HG03064 (cell line): ENCODE data around the gene RAB11FIP4.
"Not testable (repeated sequence)": the region's sequence is repeated elsewhere in the genome, so short reads cannot be mapped to it uniquely, and the experiment has no call there.

Experiments
- ATAC-seq: cut with Tn5 transposase; IDR thresholded peaks from one replicate; pipeline ENCODE4 v1.9.1; 2021; ENCODE audit warnings: low read depth; ENCODE audit not compliant: unreplicated experiment

The RAB11FIP4 gene, protein sequence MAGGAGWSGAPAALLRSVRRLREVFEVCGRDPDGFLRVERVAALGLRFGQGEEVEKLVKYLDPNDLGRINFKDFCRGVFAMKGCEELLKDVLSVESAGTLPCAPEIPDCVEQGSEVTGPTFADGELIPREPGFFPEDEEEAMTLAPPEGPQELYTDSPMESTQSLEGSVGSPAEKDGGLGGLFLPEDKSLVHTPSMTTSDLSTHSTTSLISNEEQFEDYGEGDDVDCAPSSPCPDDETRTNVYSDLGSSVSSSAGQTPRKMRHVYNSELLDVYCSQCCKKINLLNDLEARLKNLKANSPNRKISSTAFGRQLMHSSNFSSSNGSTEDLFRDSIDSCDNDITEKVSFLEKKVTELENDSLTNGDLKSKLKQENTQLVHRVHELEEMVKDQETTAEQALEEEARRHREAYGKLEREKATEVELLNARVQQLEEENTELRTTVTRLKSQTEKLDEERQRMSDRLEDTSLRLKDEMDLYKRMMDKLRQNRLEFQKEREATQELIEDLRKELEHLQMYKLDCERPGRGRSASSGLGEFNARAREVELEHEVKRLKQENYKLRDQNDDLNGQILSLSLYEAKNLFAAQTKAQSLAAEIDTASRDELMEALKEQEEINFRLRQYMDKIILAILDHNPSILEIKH

DNA sequence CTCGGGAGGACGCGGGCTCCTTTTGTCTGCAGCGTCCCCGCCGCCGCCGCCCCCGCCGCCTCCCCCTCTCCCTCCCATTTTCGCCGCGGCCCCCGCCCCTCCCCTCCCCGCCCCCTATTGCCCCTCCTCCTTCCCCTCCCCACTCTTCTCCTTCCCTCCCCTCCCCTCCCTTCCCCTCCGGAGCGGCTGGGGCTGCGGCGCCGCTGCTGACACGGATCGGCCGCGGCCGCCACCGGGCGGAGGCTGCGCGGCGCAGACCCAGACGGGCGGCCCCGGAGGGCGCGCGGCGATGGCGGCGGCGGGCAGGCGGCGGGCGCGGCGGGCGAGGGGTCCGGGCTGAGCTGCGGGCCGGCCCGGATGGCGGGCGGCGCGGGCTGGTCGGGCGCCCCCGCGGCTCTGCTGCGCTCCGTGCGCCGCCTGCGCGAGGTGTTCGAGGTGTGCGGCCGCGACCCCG, at the start of gene RAB11FIP4:
Gene RAB11FIP4 (plus strand): TSS at position 180 of the 454 bp plus-strand sequence. CDS start 178 bp downstream, at position 358.
- ATAC-seq: no peak

DNA sequence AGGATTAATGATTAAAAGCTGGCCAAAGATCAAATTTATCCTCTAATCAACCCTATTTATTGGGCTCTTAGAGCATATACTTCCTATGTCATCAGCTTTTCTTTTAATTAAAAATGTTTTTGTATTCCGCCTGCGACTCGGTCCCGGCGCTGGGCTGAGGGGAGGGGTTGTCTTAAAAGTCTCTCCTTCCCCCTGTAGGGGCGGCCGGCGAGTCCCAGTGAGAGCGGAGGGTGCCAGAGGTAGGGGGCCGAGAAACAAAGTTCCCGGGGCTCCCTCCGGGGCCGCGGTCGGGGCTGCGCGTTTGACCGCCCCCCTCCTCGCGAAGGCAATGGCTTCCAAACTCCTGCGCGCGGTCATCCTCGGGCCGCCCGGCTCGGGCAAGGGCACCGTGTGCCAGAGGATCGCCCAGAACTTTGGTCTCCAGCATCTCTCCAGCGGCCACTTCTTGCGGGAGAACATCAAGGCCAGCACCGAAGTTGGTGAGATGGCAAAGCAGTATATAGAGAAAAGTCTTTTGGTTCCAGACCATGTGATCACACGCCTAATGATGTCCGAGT, 46.2 kb upstream of the RAB11FIP4 start:
- not testable (repeated sequence) for ATAC-seq

DNA sequence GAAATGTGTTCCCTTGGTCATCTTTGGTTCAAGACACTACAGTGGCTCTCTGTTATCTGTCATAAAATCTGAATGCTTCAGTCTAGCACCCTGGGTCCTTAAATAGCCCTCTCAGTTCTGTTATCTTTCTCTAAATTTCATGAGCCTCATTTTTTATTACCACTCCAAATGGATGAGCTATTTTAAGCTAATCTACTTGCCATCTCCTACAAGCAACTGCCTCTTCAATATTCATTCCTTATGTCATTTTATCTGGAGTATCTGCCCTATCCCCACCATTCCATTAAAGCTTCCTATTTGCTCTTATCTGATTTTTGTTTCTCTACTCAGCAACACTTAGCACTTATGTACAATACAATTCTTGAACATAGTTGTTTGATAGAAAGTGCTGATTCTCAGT, 42.0 kb upstream of the RAB11FIP4 start:
- no peak for ATAC-seq

DNA sequence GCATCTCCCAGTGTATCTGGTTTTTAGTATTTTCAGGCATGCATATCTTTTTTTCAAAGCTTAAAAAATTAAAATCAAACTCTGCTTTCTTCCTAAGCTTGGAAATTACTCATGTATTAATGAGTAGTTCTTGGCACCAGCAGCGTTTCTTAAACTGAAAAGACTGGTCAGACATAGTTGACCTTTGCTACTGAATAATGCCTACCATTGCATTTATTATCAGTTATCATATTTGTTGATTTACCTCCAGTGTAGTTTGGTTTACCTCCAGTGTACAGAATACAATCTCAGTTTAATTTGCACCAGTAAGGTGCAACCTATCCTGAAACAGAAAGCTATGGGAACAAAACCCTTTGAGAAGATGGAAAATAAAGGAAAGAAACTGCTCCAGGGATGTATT, 35.5 kb upstream of the RAB11FIP4 start:
- no peak for ATAC-seq

DNA sequence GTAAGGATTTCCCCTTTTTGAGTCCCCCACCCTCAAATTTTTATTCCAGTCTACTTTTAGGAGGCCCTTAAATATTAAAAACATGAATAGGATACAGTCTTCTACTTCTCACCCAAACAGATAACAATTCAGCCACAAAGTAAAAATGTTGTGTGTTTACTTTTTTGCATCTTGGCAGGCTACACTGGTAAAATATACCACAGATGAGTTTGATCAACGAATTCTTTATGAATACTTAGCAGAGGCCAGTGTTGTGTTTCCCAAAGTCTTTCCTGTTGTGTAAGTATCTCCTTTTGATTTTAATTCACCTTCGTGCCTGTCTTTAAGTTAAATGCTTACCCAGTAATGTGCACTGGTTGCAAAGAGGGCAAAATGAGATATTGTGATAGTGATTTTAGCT, 34.4 kb upstream of the RAB11FIP4 start:
- no peak for ATAC-seq

DNA sequence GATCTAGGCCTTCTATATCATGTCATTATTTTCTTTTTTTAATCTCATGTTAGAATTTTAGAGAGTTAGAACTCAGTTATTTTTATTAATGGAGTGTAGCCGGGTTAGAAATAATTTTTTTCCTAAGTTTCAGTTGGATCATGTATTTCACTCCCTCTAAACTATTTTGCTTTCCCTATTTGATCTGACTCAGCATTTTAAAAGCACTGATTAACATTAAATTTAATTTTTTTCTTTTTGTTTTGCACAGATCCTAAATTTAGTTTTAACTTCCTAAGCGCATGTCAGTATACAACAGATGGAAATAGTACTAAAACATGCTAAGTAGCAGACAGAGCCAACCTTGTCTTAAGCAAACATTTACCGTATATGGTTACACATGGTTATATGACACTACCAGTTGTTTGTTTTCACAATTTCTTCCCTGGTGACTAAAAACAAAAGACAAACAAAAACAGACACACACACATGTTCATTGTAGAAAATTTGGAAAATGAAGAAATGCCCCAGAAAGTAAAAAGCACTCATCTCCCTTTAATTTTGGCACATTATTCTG, 33.6 kb upstream of the RAB11FIP4 start:
- ATAC-seq: no peak

DNA sequence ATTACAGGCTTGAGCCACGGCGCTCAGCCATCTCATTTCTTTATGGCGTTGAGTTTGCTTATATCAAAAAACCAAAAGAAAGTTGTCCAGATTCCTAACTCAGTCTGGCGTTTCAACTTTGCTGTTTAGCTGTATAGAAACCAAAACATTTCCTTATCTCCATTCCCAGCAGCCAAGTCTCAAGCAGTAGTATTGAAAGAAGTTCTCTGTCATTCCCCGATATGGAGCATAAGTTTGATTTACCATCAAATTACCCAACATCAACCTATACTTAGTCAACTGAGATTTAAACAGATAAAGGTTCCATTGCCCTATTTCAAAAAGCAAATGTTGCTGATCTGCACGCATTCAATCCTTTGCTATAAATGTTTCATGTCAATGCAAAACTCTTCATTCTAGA, 27.5 kb upstream of the RAB11FIP4 start:
- ATAC-seq: no peak

DNA sequence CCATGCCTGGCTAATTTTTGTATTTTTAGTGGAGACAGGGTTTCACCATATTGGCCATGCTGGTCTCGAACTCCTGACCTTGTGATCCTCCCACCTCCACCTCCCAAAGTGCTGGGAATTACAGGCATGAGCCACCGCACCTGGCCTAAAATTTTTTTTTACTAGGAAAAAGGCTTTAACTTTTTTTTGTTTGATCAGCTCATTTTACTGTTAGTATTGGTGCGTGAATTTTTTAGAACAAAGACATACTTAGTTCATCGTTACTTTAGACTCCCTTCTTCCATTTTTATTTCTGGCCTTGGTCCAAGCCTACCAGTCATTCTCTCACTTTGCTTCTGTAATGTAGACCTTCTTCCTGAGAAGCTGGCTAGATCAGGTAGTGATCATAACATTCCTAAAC, 25.4 kb upstream of the RAB11FIP4 start:
- ATAC-seq: no peak

DNA sequence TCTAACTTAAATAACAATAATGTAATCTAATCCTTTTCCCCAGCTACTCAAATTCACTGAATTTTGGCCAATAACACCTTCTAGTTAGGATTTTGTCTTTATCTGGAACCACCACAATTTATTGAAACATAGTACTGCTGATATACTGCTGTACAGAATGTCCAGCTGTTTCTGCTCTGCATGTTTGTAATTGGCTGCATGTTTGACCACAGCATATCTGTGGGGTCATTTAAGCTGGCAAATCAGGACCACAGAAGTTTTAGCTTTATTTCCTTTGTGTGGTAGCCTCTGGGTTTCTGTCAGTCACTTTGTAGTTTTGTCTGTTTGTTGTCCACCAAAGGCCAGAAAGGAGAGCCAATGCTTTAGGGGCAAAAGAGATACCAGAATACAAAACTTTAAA, 22.2 kb upstream of the RAB11FIP4 start:
- no peak for ATAC-seq

DNA sequence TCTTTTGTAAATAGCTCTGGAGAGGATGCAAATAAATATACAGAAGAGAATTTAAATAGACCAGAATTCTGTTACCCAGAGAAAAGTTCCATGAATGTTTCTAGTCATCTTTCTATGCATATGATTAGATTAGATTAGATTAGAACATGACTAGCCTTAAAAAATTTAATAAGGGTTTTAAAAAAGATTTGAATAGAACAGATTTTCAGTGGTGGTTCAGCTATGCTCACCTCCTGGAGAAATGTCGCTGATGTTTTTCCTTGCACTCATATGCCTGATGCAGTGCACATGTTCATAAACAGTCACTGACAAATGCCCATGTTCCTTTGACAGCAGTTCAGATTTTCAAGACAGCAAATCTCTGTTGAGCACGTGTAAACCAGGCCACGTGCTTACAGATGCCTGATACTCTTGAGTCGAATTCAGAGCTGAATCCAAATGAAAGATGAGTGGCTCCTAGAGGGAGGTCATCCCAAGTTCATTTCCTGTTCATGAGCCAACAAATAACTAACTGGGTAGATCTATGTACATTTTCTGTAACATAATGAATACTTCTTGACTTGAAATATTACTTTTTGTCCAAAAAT, 19.9 kb upstream of the RAB11FIP4 start:
- ATAC-seq: no peak

DNA sequence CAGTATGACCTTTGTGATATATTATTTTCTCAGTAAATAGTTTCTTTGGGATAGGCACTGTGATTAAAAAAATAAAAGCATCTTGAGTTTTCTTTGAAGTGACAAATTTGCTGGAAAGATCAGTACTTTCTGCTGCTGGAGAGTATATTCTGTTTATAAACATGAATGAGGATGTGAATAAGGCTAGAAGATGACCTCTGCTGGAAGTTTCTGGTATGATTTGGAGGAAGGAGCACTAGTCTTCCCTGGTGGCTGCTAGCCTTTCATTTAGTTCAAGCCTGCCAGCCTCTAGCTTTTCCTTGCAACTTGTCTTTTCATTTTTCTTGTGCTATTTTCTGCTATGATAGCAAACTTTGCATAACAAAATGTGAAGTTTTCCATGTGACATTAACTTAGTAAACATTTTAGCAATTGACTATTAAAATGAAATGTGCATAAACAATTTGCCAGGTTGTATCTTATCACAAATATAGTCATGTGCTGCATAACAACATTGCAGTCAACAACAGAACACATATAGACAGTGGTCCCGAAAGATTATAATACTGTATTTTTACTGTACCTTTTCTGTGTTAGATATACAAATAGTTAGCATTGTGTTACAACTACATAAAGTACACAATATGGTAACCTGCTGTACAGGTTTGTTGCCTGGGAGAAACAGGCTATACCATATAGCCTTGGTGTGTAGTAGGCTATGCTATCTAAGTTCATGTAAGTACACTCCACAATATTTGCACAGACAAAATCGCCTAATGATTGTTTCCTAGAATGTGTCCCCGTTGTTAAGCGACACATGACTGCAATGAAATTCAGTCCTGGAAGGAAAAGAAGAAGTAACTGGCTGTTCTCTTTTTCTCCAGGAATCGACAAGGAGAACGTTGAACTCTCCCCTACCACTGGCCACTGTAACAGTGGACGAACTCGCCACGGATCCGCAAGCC, 18.1 kb upstream of the RAB11FIP4 start:
- ATAC-seq: no peak

DNA sequence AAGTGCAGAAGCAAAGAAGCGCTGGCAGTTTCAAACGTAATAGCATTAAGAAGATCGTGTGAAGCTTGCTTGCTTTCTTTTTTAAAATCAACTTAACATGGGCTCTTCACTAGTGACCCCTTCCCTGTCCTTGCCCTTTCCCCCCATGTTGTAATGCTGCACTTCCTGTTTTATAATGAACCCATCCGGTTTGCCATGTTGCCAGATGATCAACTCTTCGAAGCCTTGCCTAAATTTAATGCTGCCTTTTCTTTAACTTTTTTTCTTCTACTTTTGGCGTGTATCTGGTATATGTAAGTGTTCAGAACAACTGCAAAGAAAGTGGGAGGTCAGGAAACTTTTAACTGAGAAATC, 17.4 kb upstream of the RAB11FIP4 start:
- ATAC-seq: no peak

DNA sequence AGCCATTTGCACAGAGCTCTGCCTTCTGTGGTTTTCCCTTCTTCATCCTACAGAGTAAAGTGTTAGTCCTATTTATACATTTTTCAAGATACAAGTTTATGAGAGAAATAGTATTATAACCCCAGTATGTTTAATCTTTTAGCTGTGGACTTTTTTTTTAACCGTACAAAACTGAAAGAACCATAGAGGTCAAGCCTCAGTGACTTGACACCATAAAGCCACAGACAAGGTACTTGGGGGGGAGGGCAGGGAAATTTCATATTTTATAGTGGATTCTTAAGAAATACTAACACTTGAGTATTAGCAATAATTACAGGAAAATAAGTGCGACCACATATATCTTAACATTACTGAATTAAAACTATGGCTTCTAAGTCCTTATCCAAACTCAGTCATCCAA, 17.0 kb upstream of the RAB11FIP4 start:
- no peak for ATAC-seq

DNA sequence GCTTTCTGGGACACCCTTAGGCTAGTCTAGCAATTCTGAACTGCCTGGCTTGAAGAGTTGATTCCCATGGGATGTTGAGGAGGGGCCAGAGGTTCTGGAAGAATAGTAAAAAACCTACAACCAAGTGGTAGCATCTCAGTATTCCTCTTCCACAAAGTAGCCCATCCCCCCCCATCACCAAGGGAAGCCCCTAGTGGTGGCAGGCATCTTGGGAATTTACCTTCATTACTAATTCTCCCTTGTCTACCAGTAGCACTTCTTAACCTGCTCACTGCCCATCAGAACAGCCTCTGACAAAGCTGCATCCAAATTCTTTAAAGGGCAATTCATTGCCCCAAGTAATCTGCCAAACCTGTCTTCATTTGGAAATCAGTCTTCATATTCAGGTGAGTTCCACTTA, 12.8 kb upstream of the RAB11FIP4 start:
- no peak for ATAC-seq

DNA sequence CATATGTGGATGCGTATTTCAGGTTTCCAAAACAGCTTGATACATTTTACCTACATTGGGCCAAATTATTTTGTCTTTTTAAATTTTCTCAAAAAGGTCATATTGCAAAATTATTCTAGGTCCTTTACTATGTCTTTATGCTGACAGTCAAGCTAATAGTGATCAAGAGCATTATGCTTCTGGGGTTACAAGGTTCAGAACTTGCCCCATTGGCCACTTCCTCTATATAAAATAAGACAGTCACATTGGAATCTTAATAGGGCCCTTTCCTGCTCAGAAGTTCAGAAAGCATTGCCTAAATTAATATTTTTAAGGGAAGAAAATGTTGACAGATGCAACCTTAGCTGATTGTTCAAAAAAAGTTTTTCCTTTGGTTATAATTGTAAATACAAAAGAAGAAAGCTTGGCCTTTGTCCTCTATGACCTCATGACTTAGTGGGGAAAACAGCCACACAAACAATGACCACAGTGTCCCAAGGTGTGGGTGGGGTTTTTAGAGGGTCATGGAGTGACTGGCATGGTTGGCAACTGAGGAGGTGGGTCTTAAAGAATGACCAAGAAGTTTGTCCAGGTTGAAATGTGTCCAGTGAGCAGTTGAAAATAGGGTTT, 11.8 kb upstream of the RAB11FIP4 start:
- ATAC-seq: no peak

DNA sequence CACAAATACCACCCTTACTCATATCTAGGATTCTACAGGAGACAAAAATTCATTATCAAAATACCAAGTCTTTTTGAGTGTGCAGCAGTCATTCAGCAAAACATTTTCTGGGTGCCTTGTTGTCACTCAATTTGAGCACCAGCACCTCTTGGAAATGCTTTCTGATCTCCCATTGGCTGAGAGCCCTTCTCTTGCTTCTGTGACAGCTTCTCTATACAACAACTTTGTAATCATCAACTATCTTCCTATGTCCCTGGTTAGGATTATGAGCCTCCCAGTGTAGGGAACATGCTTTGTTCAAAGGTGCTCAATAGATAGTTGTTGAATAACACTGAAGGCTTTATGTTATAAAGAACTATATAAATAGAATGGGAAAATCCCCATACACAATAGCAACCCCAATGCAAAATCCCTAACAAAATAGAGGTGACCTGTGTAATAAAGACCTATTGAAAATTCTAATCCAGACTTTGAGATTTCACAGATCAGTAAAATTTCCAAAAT, 10.3 kb upstream of the RAB11FIP4 start:
- no peak for ATAC-seq

DNA sequence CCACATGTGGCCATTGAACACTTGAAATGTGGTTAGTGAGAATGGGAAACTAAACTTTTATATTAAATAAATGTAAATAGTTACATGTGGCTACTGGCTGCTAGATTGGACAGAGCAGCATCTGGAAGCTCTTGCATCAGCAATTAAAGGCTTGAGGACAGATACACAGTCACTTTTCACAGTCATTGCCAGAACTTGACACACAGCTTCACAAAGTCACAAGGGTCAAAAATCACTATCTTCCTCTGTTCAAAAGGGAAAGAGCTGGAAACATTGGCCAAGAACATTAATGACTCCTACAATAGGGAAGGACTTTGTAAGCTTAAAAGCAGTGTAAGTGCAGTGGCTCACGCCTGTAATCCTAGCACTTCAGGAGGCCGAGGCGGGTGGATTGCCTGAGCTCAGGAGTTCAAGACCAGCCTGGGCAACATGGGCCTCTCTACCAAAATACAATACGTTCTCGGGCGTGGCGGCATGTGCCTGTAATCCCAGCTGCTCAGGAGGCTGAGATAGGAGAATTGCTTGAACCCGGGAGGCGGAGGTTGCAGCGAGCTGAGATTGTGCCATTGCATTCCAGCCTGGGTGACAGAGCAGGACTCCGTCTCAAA, 8.7 kb upstream of the RAB11FIP4 start:
- ATAC-seq: not testable (repeated sequence)

DNA sequence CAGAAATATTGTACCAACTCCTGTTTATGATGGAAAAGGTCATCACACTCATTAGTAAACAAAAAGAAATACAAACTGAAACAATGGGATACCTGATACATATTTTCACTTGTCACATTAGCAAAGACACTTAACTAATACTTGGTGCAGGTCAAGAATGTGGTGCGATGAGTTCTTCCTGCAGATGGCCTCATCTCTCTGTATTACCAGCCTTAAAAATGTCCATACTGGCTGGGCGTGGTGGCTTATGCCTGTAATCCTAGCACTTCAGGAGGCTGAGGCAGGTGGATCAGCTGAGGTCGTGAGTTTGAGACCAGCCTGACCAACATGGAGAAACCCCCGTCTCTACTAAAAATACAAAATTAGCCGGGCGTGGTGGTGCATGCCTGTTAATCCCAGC, 8.0 kb upstream of the RAB11FIP4 start:
- ATAC-seq: not testable (repeated sequence)
